Measurements from ENCODE around the gene FCRL5. TPM values are rescaled to one million over a fixed set of nuclear protein-coding genes. Genes with fewer than 3 reads are reported as not detected.

Gene FCRL5
- total and polyA plus RNA-seq, 2 experiments from 2014 or later: not detected

- no peaks in the 10 kb centered on the region for H3K27me3 ChIP-seq
- H3K4me2 ChIP-seq: no peak overlapping the region
- WGBS (ENCODE audit: low lambda C conversion rate, missing lambda C conversion rate): 81% methylated on average over 8 of the region's 8 CpGs
- H3K36me3 ChIP-seq (replicated peaks; ENCODE audit: insufficient read depth, low read depth): no peaks in the 10 kb centered on the region
- H3K4me3 ChIP-seq: no peak overlapping the region
- DNase-seq (ENCODE audit: low spot score): no peak
- no peaks in the 10 kb centered on the region for H3K79me2 ChIP-seq
- no peaks in the 10 kb centered on the region for H3K9me2 ChIP-seq (replicated peaks; ENCODE audit: insufficient read depth)
- H3K27ac ChIP-seq: no peak overlapping the region
- no peaks in the 10 kb centered on the region for H3K4me1 ChIP-seq (ENCODE audit: insufficient read depth)
- H2AFZ ChIP-seq: no peak overlapping the region
- no peaks in the 10 kb centered on the region for H4K20me1 ChIP-seq (ENCODE audit: insufficient read depth, poor library complexity, severe bottlenecking)
- TF ChIP-seq CTCF (IDR thresholded peaks at IDR 0.05; ENCODE audit: poor library complexity) (no peak), EZH2phosphoT487 (IDR thresholded peaks at IDR 0.05; ENCODE audit: low read depth, severe bottlenecking, unreplicated experiment) (no peak), EZH2 (IDR thresholded peaks at IDR 0.05; ENCODE audit: borderline replicate concordance) (no peak)
- no peaks in the 10 kb centered on the region for H3K9me3 ChIP-seq (ENCODE audit: low read depth)
Observed at GRCh38 chr1:157517016-157517415, 35.3 kb downstream of the FCRL5 start.

- Histone ChIP-seq H4K20me1 (ENCODE audit: insufficient read depth, poor library complexity, severe bottlenecking) (no peaks in the 10 kb centered on the region), H3K4me3 (no peak overlapping the region)
- TF ChIP-seq CTCF (IDR thresholded peaks at IDR 0.05; ENCODE audit: poor library complexity): no peak
- TF ChIP-seq EZH2 (IDR thresholded peaks at IDR 0.05; ENCODE audit: borderline replicate concordance): no peak
- TF ChIP-seq EZH2phosphoT487 (IDR thresholded peaks at IDR 0.05; ENCODE audit: low read depth, severe bottlenecking, unreplicated experiment): no peak
Observed at GRCh38 chr1:157515709-157516108, 36.6 kb downstream of the FCRL5 start.

GRCh38 chr1:157515141-157515540 lies 37.2 kb downstream of the FCRL5 start:
- Histone ChIP-seq H3K4me1 (ENCODE audit: insufficient read depth) (peaks cover 7% of the 10 kb centered on the region), H3K27ac (no peak overlapping the region), H3K4me2 (no peak overlapping the region), H3K4me3 (no peak overlapping the region), H3K79me2 (no peaks in the 10 kb centered on the region), H3K9me2 (replicated peaks; ENCODE audit: insufficient read depth) (no peaks in the 10 kb centered on the region), H3K9me3 (ENCODE audit: low read depth) (no peaks in the 10 kb centered on the region), H3K27me3 (no peaks in the 10 kb centered on the region), H2AFZ (no peak overlapping the region), H3K36me3 (replicated peaks; ENCODE audit: insufficient read depth, low read depth) (no peaks in the 10 kb centered on the region), H4K20me1 (ENCODE audit: insufficient read depth, poor library complexity, severe bottlenecking) (no peaks in the 10 kb centered on the region)
- no peak for TF ChIP-seq EZH2 (IDR thresholded peaks at IDR 0.05; ENCODE audit: borderline replicate concordance)
- TF ChIP-seq EZH2phosphoT487 (IDR thresholded peaks at IDR 0.05; ENCODE audit: low read depth, severe bottlenecking, unreplicated experiment): no peak
- TF ChIP-seq CTCF (IDR thresholded peaks at IDR 0.05; ENCODE audit: poor library complexity): no peak
- no peak for DNase-seq (ENCODE audit: low spot score)
- WGBS (ENCODE audit: low lambda C conversion rate, missing lambda C conversion rate): 93% methylated on average over 3 of the region's 3 CpGs

More at GRCh38 chr1:157515709-157516108, 36.6 kb downstream of the FCRL5 start:
- Histone ChIP-seq H2AFZ (no peak overlapping the region), H3K27me3 (no peaks in the 10 kb centered on the region), H3K9me2 (replicated peaks; ENCODE audit: insufficient read depth) (no peaks in the 10 kb centered on the region), H3K4me2 (no peak overlapping the region), H3K36me3 (replicated peaks; ENCODE audit: insufficient read depth, low read depth) (no peaks in the 10 kb centered on the region), H3K9me3 (ENCODE audit: low read depth) (no peaks in the 10 kb centered on the region), H3K4me1 (ENCODE audit: insufficient read depth) (peaks cover 6% of the 10 kb centered on the region), H3K27ac (no peak overlapping the region), H3K79me2 (no peaks in the 10 kb centered on the region)
- 100% methylated on average over 7 of the region's 7 CpGs for WGBS (ENCODE audit: low lambda C conversion rate, missing lambda C conversion rate)
- no peak for DNase-seq (ENCODE audit: low spot score)
